Esophagus muscularis mucosa (tissue), 4 donors: Measurements from ENCODE around the gene CNNM1. TPM values are rescaled to one million over a fixed set of nuclear protein-coding genes. Genes with fewer than 3 reads are reported as not detected.

ENCODE experiments used
- DNase-seq: peaks from one replicate; pipeline ENCODE4 v3.0.0-alpha.2; 2017; ENCODE audit errors: extremely low spot score
- H3K27ac ChIP-seq, 4 donors: fragments of 200-600 bp; sonication (generic); replicated peaks in 1 of 4; 1 replicate in 3 of 4; 2 replicates in 1 of 4; pipeline ENCODE4 v1.5.1; 2016 to 2019; ENCODE audit warnings: mild to moderate bottlenecking in 1 of 4
- H3K27me3 ChIP-seq, 4 donors: fragments of 200-600 bp; sonication (generic); one replicate each; pipeline versions ENCODE4 v1.5.1 to v1.6.0; 2016 to 2019
- H3K36me3 ChIP-seq, 4 donors: fragments of 200-600 bp; sonication (generic); one replicate each; pipeline ENCODE4 v1.5.1; 2016 to 2019
- H3K4me1 ChIP-seq, 4 donors: fragments of 200-600 bp; sonication (generic); one replicate each; pipeline ENCODE4 v1.5.1; 2016 to 2019
- H3K4me3 ChIP-seq, 4 donors: fragments of 200-600 bp; sonication (generic); 1 replicate in 2 of 4; 2 replicates in 2 of 4; pipeline ENCODE4 v1.5.1; 2016 to 2019; ENCODE audit warnings: mild to moderate bottlenecking in 4 of 4, moderate library complexity in 1 of 4
- H3K9me3 ChIP-seq, 4 donors: fragments of 200-600 bp; sonication (generic); 1 replicate in 3 of 4; 2 replicates in 1 of 4; pipeline ENCODE4 v1.5.1; 2016 to 2019
- EP300 ChIP-seq: sonication (generic); formaldehyde crosslinking; IDR thresholded peaks from one replicate; pipeline ENCODE4 v1.6.1; 2017; ENCODE audit warnings: antibody characterized with exemption
- POLR2A ChIP-seq: fragments of 450-650 bp; IDR thresholded peaks from one replicate; pipeline ENCODE4 v1.6.1; 2017; ENCODE audit warnings: antibody characterized with exemption, moderate library complexity, mild to moderate bottlenecking, low read depth
- POLR2AphosphoS5 ChIP-seq, 2 donors: sonication (generic); formaldehyde crosslinking; IDR thresholded peaks; one replicate each; pipeline ENCODE4 v1.6.1; 2017; ENCODE audit warnings: antibody characterized with exemption in 2 of 2
- WGBS: methylation state at CpG from one replicate; pipeline ENCODE4 v1.1.5; 2018; 5-methylcytosine and 5-hydroxymethylcytosine counted together
- intact Hi-C: fragments of 100-400 bp; cut with DNase I; formaldehyde crosslinking; loops from one replicate; pipeline ENCODE4 v1.15.1; 2023
- total RNA-seq, 4 donors: library from RNA; depleted of rRNA; stranded (reverse); fragments of >200 nt; gene quantifications; one replicate each; pipeline versions ENCODE4 v1.1.0 to v1.2.1, GENCODE V29; 2016
- TF ChIP-seq, protein P1 (sequence below), 3 experiments: fragments of 200-600 bp in 2 of 3; fragments of 450-650 bp in 1 of 3; sonication (generic) in 2 of 3; IDR thresholded peaks; one replicate each; pipeline ENCODE4 v1.5.1; 2017 to 2019; ENCODE audit warnings: antibody characterized with exemption in 3 of 3, mild to moderate bottlenecking in 2 of 3, moderate library complexity in 1 of 3

Gene CNNM1
- total RNA-seq, 4 donors from 2014 or later, result 1.7 to 3.4 (median 2.7) TPM

DNA sequence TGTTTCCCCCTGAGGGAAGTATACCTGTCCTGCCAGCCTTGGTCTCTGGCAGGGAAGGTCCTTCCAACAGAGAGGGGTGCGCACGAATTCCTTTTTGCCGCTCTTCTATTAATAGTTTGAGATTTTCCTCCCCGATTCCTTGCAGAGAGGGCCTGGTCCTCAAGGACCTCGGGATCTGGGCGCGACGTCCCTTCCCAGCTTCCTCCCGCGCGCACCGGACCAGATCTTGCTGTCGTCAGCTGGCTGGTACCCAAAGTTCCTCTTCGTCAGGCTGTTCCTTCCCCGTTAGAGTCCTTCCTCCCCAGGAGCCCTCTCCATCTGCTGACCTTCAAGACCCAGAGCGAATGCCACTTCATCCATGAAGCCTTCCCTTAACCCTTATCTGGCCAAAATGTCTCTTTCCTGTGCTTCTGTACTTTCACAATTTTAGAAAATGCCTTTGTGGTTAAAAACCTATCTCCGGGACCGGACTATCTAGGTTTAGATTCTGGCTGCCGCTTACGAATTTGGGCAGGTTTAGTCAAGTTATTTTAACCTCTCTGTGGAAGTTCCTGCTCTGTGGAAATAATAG is 102.1 kb downstream of the CNNM1 start:
- H3K27me3 ChIP-seq, result no peaks in the 10 kb centered on the region
- no peaks in the 10 kb centered on the region for H3K9me3 ChIP-seq
- no peak for DNase-seq
- H3K4me1 ChIP-seq, result peaks cover 25 to 67% (median 61%) of the 10 kb centered on the region in 4 donors
- H3K36me3 ChIP-seq, result peaks cover 0 to 9% (median 4%) of the 10 kb centered on the region in 4 donors
- intact Hi-C loops, result loop anchor here (10.0 kb wide), 1 partner anchor 284 kb away; no protein-coding TSS in a partner anchor
- WGBS, result 1% methylated on average over 19 of the region's 20 CpGs
- TF ChIP-seq POLR2AphosphoS5 (IDR thresholded peaks at IDR 0.05), result peak in 1 of 2 donors; percentile 39
- TF ChIP-seq EP300, result no peak
- TF ChIP-seq, protein P1, sequence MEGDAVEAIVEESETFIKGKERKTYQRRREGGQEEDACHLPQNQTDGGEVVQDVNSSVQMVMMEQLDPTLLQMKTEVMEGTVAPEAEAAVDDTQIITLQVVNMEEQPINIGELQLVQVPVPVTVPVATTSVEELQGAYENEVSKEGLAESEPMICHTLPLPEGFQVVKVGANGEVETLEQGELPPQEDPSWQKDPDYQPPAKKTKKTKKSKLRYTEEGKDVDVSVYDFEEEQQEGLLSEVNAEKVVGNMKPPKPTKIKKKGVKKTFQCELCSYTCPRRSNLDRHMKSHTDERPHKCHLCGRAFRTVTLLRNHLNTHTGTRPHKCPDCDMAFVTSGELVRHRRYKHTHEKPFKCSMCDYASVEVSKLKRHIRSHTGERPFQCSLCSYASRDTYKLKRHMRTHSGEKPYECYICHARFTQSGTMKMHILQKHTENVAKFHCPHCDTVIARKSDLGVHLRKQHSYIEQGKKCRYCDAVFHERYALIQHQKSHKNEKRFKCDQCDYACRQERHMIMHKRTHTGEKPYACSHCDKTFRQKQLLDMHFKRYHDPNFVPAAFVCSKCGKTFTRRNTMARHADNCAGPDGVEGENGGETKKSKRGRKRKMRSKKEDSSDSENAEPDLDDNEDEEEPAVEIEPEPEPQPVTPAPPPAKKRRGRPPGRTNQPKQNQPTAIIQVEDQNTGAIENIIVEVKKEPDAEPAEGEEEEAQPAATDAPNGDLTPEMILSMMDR (IDR thresholded peaks at IDR 0.05), result peak in 1 of 3 experiments; percentile 2
- no peak for TF ChIP-seq POLR2A
- H3K27ac ChIP-seq, result peak overlapping the region; percentile 91 to 94 (median 92)
- H3K4me3 ChIP-seq, result peak overlapping the region; percentile 82 to 83 (median 83)

DNA sequence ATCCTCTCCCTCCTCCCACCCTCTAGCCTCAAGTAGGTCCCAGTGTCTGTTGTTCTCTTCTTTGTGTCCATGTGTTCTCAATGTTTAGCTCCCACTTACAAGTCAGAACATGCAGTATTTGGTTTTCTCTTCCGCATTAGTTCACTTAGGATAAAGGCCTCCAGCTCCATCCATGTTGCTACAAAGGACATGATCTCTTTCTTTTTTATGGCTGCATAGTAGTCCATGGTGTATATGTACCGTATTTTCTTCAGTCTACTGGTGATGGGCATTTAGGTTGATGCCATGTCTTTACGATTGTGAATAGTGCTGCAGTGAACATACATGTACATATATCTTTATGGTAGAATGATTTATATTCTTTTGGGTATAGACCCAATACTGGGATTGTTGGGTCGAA is 102.9 kb downstream of the CNNM1 start:
- no peak for DNase-seq
- Histone ChIP-seq H3K4me3 (peak overlapping the region in 3 of 4 donors; percentile 82 to 83 (median 83)), H3K27ac (peak overlapping the region; percentile 91 to 94 (median 92)), H3K27me3 (no peaks in the 10 kb centered on the region), H3K36me3 (peaks cover 0 to 9% (median 4%) of the 10 kb centered on the region in 4 donors), H3K9me3 (no peaks in the 10 kb centered on the region), H3K4me1 (peaks cover 25 to 74% (median 68%) of the 10 kb centered on the region in 4 donors)
- intact Hi-C loops, result loop anchor here (10.0 kb wide), 1 partner anchor 283 kb away; no protein-coding TSS in a partner anchor
- 96% methylated on average over 4 of the region's 4 CpGs for WGBS
- no peak for TF ChIP-seq POLR2A
- TF ChIP-seq EP300, result no peak
- TF ChIP-seq POLR2AphosphoS5 (IDR thresholded peaks at IDR 0.05), result no peak
- TF ChIP-seq, protein P1 (IDR thresholded peaks at IDR 0.05), result no peak

DNA sequence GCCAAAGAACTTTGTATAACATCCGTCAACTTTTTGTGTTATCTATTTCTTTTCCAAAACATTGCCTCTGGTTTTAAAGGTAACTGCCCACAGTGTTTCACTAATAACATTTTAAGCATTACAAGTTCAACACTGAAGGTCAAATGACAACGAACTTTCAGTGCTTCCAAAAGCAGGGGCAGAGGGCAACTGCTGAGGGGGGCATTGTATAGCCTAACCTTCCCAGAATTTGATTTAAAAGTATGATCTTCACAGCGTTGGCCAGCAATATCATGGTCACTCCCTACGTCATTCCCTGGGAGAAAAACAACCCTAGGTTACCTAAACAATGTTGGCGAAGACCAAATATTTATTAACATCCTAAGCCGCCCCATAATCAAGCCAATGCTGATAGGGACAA is 103.7 kb downstream of the CNNM1 start:
- H3K27ac ChIP-seq, result peak overlapping the region in 3 of 4 donors; percentile 20 to 91 (median 91)
- intact Hi-C loops, result loop anchor here (10.0 kb wide), 1 partner anchor 282 kb away; no protein-coding TSS in a partner anchor
- peaks cover 25 to 71% (median 66%) of the 10 kb centered on the region in 4 donors for H3K4me1 ChIP-seq
- DNase-seq, result no peak
- 77% methylated on average over 6 of the region's 6 CpGs for WGBS
- TF ChIP-seq, protein P1 (IDR thresholded peaks at IDR 0.05), result no peak
- TF ChIP-seq POLR2A (no peak), POLR2AphosphoS5 (IDR thresholded peaks at IDR 0.05) (no peak), EP300 (no peak)
- H3K27me3 ChIP-seq, result no peaks in the 10 kb centered on the region
- no peak overlapping the region for H3K4me3 ChIP-seq
- peaks cover 0 to 14% (median 4%) of the 10 kb centered on the region in 4 donors for H3K36me3 ChIP-seq
- H3K9me3 ChIP-seq, result no peaks in the 10 kb centered on the region

DNA sequence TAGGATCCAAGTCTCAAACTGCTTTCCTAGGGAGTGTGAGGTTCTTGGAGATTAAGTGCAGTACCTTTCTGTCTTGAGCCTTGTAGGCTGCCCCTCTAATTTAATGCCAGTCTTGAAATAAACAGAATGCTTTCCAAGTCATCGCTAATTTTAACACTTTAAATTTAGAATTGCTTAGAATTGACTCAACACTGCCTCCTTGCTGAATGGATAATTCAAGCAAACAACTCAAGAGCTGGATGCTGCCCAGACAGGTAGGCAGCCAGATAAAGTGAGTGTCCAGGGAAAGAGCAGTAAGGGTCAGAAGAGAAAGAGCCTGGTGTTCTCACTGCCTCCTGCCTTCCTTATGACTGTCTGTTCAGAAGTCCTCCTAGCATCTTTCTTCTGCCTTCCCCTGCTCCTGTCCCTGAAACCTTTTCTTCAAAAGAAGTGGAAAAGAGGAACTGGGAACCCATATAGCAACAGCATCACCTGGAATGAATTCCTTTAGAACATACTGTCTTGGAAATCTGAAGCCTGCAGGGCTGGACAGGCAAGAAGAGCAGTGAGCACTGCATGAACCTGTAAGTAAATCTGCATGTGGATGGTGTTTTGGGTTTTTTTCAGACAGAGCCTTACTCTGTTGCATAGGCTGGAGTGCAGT is 104.3 kb downstream of the CNNM1 start:
- 20% methylated on average over 1 of the region's 1 CpG for WGBS
- H3K27me3 ChIP-seq, result no peaks in the 10 kb centered on the region
- TF ChIP-seq POLR2A (no peak), POLR2AphosphoS5 (IDR thresholded peaks at IDR 0.05) (no peak)
- TF ChIP-seq, protein P1 (IDR thresholded peaks at IDR 0.05), result peak in 1 of 3 experiments; percentile 23
- no peak overlapping the region for H3K4me3 ChIP-seq
- H3K36me3 ChIP-seq, result peaks cover 0 to 15% (median 4%) of the 10 kb centered on the region in 4 donors
- peak overlapping the region in 3 of 4 donors; percentile 17 to 91 (median 20) for H3K27ac ChIP-seq
- peaks cover 25 to 69% (median 65%) of the 10 kb centered on the region in 4 donors for H3K4me1 ChIP-seq
- no peak for DNase-seq
- H3K9me3 ChIP-seq, result no peaks in the 10 kb centered on the region
- intact Hi-C loops, result loop anchor here (2.0 to 10.0 kb wide), 2 partner anchors 179 to 281 kb away; no protein-coding TSS in a partner anchor
